GM12878 (cell line): ENCODE results near the gene PTPN21. TPM values are rescaled to one million over a fixed set of nuclear protein-coding genes. Genes with fewer than 3 reads are reported as not detected.

Experiments
- NFXL1 ChIP-seq: fragments of 450-650 bp; IDR thresholded peaks from 2 replicates; pipeline ENCODE4 v1.6.1; 2017; ENCODE audit warnings: antibody characterized with exemption, mild to moderate bottlenecking, borderline replicate concordance
- NFYA ChIP-seq: IDR thresholded peaks from 2 replicates; pipeline ENCODE4 v1.6.1; 2011; ENCODE audit warnings: low read depth, mild to moderate bottlenecking, low read length, improper control_type of control experiment, borderline replicate concordance
- NFYB ChIP-seq: IDR thresholded peaks from 2 replicates; pipeline ENCODE4 v1.6.1; 2011; ENCODE audit warnings: low read depth, mild to moderate bottlenecking, low read length, improper control_type of control experiment, moderate library complexity; ENCODE audit not compliant: insufficient read depth
- PRDM15 ChIP-seq: fragments of 450-650 bp; formaldehyde crosslinking; IDR thresholded peaks from 2 replicates; pipeline ENCODE4 v1.4.0; 2020; ENCODE audit warnings: mild to moderate bottlenecking, moderate library complexity
- REST ChIP-seq: IDR thresholded peaks from 2 replicates; pipeline ENCODE4 v1.6.1; 2012; ENCODE audit warnings: mild to moderate bottlenecking, low read depth, low read length
- SIN3A ChIP-seq: IDR thresholded peaks from 2 replicates; pipeline ENCODE4 v1.6.1; 2012; ENCODE audit warnings: low read depth, low read length, improper control_type of control experiment
- ZNF24 ChIP-seq: fragments of 450-650 bp; IDR thresholded peaks from 2 replicates; pipeline ENCODE4 v1.6.1; 2017; ENCODE audit warnings: antibody characterized with exemption, mild to moderate bottlenecking
- polyA plus RNA-seq, 11 experiments: library from polyadenylated mRNA; depleted of rRNA in 4 of 11; unstranded in 6 of 11; stranded (reverse) in 5 of 11; fragments of >200 nt; fragmentation: Nextera tagmentation in 4 of 11; fragmentation: Illumina TruSeq in 1 of 11; extraction: Ambion mirVana in 4 of 11; extraction: Trizol in 1 of 11; gene quantifications; 1 replicate in 1 of 11; 2 replicates in 10 of 11; pipeline versions ENCODE4 v1.2.1 to v1.2.3, GENCODE V29; 2011 to 2016; ENCODE audit warnings: inconsistent platforms in 2 of 11, missing spikeins in 2 of 11, low read depth in 1 of 11
- total RNA-seq, 4 experiments: library from RNA; depleted of rRNA in 3 of 4; stranded (reverse); fragments of >200 nt in 3 of 4; fragmentation: Illumina TruSeq in 1 of 4; extraction: Trizol in 1 of 4; gene quantifications; 2 replicates each; pipeline versions ENCODE4 v1.2.1 to v1.2.3, GENCODE V29; 2013 to 2021
- TF ChIP-seq, protein P1 (sequence below): fragments of 150-350 bp; IDR thresholded peaks from 2 replicates; pipeline ENCODE4 v1.6.1; 2016; ENCODE audit warnings: low read depth, low read length
- TF ChIP-seq, protein P2 (sequence below): IDR thresholded peaks from 2 replicates; pipeline ENCODE4 v1.6.1; 2012; ENCODE audit warnings: low read depth, low read length, improper control_type of control experiment

PTPN21 gene
- total and polyA plus RNA-seq, 10 of the 15 experiments (the other 5 are each of a cell fraction or from before 2014, with no cell fraction given): 0.01 to 0.23 (median 0.04) TPM; not detected in 3

DNA sequence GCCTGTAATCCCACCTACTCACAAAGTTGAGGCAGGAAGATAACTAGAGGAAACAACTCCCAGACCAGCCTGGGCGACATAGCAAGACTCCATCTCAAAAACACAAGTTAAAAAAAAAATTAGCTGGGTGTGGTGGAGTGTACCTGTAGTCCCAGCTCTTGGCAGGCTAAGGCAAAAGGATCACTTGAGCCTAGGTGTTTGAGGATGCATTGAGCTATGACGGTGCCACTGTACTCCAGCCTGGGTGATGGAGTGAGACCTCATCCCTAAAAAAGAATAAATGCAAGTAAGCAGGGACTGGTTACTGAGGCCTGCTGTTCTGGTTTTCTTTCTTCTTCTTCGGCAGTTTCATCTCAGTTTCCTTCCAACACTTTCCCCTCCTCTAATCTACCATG lies 7.4 kb downstream of the PTPN21 start (continued):
- no peak for TF ChIP-seq PRDM15 (CRISPR knock-in tag)
- no peak for TF ChIP-seq ZNF24
- TF ChIP-seq SIN3A: no peak
- no peak for TF ChIP-seq NFYA
- TF ChIP-seq, protein P1, sequence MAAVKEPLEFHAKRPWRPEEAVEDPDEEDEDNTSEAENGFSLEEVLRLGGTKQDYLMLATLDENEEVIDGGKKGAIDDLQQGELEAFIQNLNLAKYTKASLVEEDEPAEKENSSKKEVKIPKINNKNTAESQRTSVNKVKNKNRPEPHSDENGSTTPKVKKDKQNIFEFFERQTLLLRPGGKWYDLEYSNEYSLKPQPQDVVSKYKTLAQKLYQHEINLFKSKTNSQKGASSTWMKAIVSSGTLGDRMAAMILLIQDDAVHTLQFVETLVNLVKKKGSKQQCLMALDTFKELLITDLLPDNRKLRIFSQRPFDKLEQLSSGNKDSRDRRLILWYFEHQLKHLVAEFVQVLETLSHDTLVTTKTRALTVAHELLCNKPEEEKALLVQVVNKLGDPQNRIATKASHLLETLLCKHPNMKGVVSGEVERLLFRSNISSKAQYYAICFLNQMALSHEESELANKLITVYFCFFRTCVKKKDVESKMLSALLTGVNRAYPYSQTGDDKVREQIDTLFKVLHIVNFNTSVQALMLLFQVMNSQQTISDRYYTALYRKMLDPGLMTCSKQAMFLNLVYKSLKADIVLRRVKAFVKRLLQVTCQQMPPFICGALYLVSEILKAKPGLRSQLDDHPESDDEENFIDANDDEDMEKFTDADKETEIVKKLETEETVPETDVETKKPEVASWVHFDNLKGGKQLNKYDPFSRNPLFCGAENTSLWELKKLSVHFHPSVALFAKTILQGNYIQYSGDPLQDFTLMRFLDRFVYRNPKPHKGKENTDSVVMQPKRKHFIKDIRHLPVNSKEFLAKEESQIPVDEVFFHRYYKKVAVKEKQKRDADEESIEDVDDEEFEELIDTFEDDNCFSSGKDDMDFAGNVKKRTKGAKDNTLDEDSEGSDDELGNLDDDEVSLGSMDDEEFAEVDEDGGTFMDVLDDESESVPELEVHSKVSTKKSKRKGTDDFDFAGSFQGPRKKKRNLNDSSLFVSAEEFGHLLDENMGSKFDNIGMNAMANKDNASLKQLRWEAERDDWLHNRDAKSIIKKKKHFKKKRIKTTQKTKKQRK: no peak
- TF ChIP-seq, protein P2, sequence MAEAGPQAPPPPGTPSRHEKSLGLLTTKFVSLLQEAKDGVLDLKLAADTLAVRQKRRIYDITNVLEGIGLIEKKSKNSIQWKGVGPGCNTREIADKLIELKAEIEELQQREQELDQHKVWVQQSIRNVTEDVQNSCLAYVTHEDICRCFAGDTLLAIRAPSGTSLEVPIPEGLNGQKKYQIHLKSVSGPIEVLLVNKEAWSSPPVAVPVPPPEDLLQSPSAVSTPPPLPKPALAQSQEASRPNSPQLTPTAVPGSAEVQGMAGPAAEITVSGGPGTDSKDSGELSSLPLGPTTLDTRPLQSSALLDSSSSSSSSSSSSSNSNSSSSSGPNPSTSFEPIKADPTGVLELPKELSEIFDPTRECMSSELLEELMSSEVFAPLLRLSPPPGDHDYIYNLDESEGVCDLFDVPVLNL: no peak
- no peak for TF ChIP-seq NFXL1
- TF ChIP-seq REST: no peak
- no peak for TF ChIP-seq NFYB
